B cell (primary cell): Measurements from ENCODE around the gene COQ7.

Experiments used
- EZH2 ChIP-seq: IDR thresholded peaks from 2 replicates; pipeline ENCODE4 v1.6.1; 2012; ENCODE audit warnings: borderline replicate concordance, low read depth, mild to moderate bottlenecking, moderate library complexity, low read length; ENCODE audit not compliant: insufficient read depth, poor library complexity, severe bottlenecking
- TF ChIP-seq, protein P1 (sequence below): fragments of 200-600 bp; IDR thresholded peaks from one replicate; pipeline ENCODE4 v1.8.0; 2022; ENCODE audit warnings: antibody characterized with exemption, mild to moderate bottlenecking

- TF ChIP-seq, protein P1, sequence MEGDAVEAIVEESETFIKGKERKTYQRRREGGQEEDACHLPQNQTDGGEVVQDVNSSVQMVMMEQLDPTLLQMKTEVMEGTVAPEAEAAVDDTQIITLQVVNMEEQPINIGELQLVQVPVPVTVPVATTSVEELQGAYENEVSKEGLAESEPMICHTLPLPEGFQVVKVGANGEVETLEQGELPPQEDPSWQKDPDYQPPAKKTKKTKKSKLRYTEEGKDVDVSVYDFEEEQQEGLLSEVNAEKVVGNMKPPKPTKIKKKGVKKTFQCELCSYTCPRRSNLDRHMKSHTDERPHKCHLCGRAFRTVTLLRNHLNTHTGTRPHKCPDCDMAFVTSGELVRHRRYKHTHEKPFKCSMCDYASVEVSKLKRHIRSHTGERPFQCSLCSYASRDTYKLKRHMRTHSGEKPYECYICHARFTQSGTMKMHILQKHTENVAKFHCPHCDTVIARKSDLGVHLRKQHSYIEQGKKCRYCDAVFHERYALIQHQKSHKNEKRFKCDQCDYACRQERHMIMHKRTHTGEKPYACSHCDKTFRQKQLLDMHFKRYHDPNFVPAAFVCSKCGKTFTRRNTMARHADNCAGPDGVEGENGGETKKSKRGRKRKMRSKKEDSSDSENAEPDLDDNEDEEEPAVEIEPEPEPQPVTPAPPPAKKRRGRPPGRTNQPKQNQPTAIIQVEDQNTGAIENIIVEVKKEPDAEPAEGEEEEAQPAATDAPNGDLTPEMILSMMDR, result no peak
- TF ChIP-seq EZH2, result no peak
Observed at GRCh38 chr16:19113577-19114358, 46.4 kb downstream of the COQ7 start, which contains the start of gene ITPRIPL2.
